TTC549 (cell line): ENCODE results near the gene SAA4.
"Not testable (repeated sequence)": the region's sequence is repeated elsewhere in the genome, so short reads cannot be mapped to it uniquely, and the experiment has no call there.

Source experiments
- FAIRE-seq: peaks from 2 replicates; lab custom pipeline; 2012; peaks lifted over from hg19 to GRCh38; lab: Jason Lieb, UNC

SAA4 gene, protein sequence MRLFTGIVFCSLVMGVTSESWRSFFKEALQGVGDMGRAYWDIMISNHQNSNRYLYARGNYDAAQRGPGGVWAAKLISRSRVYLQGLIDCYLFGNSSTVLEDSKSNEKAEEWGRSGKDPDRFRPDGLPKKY

GRCh38 chr11:18236664-18237356 lies at the start of gene SAA4:
SAA4 (minus strand) TSS chr11:18236802; CDS start chr11:18235926, 876 bp downstream.
- no peak for FAIRE-seq

- no peak for FAIRE-seq
These were observed 49.2 kb upstream of the SAA4 start for GRCh38 chr11:18285841-18286240.

DNA sequence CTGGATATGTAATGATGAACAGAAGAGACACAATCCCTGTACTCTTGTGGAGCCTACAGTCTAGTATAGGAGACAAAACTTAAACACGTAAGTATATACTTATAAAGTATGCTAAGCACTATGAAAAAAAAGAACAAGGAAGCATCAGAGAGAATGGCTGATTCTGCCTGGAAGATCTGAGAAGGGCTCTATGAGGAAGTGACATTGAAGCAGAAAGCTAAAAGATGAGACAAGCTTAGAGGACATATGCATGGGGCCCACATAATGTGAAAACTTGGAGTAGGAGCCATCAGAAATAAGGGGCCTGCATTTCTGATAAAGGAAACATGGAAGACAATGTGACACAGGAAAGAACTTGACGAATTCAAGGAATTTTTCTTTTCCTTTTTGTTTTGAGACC lies 46.0 kb upstream of the SAA4 start:
- FAIRE-seq: no peak

- no peak for FAIRE-seq
These were observed 43.9 kb upstream of the SAA4 start for GRCh38 chr11:18280438-18281045.

DNA sequence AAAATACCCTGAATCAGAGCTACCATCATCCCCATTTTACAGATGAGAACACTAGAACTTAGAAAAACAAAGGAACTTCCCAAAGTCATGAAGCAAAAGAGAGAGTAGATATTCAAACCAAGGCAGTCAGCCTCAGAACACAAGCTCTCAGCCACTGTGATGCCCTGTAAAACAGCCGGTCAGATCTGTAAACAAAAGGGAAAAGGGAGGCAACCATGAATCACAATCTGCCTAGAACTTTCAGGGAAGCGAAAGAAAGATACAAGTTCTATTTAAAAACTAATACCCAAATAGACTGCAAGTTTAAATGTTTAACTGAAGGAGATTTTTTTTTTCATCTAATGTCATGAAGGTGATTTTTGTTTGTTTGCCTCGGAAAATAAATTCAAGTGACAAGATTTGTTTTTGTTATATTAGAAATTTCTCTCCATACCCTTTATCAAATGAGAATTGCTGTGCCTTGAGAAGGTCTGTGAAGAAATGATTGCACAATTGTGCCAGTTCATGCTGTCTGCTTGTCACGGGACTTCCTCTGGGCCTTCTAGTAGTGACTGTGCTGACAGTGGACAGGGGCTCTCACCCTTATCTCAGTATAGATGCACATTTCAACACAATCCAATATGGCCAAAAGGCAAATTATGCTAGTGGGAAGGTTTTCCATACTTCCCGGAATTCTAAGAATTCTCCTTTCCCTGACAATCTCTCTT lies 41.1 kb upstream of the SAA4 start:
- no peak for FAIRE-seq

- no peak for FAIRE-seq
These were observed 34.6 kb upstream of the SAA4 start for GRCh38 chr11:18271206-18271605.

GRCh38 chr11:18270102-18270501 lies 33.5 kb upstream of the SAA4 start:
- no peak for FAIRE-seq

DNA sequence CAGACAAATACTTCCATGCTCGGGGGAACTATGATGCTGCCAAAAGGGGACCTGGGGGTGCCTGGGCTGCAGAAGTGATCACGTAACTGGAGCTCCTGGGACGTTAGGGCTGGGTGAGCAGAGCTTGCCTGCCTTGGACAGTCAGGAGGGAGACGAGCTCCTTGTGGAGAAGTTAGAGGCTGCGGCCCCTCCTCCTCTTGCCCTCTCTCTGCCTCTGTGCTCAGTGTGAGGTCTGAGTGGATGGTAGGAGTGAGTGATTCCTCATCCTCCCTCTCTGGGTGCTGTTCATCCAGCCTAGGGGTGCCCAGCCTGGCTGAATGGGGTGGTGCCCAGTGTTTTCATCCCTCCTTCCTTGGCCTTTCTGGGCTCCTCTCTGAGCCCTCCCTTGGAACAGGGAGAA lies 32.6 kb upstream of the SAA4 start:
- FAIRE-seq: not testable (repeated sequence)

DNA sequence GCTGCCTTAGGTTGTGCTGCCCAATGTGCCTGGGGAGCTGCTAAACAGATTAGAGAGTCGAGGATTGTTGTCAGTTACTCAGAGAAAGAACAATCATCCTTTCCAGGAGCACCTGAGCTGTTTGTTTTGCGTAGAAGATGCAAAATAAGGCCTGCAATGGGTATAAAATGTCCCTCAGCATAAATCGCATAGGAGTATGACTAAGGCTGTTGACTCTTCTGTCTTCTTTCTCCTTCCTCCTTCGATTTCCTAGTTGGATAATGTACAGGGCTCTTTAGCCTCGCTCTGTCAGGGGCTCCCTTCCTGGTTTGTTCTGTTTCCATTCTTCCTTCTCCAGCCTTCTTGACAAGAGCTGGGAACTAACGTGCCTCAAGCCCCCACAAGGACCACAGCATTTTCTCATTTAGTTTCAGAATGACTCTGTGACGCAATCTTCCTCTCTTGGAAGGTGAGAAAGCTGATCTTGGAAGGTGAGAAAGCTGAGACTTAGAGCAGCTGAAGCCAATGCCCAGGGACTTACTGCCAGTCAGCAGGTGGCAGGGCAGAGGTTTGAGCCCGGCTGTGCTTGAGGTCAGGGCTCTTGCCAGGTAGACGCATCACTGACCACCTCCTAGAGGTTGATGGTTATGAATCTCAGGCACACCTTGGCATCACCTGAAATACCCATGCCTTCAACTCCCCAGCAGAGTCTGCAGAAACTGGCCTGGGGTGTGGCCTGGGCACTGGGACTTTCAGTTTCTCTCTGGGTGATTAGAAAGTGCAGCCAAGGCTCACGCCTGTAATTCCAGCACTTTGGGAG lies 30.9 kb upstream of the SAA4 start:
- FAIRE-seq: not testable (repeated sequence)

DNA sequence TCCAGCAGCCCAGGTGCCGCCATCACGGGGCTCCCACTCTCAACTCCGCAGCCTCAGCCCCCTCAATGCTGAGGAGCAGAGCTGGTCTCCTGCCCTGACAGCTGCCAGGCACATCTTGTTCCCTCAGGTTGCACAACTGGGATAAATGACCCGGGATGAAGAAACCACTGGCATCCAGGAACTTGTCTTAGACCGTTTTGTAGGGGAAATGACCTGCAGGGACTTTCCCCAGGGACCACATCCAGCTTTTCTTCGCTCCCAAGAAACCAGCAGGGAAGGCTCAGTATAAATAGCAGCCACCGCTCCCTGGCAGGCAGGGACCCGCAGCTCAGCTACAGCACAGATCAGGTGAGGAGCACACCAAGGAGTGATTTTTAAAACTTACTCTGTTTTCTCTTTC lies 29.3 kb upstream of the SAA4 start, which contains the start of gene SAA1:
SAA1 (plus strand) TSS at position 316 of the 400 bp plus-strand sequence. CDS start 624 bp downstream, outside the sequence.
- FAIRE-seq: no peak

GRCh38 chr11:18264677-18265555 lies 28.3 kb upstream of the SAA4 start:
- FAIRE-seq: no peak

DNA sequence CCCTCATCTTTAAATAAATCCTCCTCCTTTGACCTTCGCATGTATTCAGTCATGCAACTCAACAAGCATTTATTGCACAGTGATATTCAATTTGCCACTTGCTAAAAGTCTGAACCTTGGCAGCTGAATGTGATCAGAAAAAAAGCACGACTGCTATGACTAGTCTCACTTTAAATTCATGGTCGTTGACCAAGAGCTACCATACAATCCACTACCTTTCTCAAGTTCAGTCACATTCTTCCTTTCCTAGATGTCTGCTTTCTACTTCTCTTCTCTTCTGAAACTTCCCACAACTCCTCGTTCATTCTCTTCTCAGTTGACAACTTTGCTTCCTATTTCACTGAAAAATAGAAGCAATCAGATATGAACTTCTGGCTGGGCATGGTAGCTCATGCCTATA lies 27.4 kb upstream of the SAA4 start:
- no peak for FAIRE-seq

DNA sequence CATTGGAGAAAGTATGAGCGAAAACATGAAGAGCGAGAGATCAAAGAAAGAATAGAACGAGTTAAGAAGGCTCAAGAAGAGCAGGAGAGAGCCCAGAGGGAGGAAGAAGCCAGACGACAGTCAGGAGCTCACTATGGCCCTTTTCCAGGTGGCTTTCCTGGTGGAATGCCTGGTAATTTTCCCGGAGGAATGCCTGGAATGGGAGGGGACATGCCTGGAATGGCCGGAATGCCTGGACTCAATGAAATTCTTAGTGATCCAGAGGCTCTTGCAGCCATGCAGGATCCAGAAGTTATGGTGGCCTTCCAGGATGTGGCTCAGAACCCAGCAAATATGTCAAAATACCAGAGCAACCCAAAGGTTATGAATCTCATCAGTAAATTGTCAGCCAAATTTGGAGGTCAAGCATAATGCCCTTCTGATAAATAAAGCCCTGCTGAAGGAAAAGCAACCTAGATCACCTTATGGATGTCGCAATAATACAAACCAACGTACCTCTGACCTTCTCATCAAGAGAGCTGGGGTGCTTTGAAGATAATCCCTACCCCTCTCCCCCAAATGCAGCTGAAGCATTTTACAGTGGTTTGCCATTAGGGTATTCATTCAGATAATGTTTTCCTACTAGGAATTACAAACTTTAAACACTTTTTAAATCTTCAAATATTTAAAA lies 26.2 kb upstream of the SAA4 start:
- FAIRE-seq: not testable (repeated sequence)

- FAIRE-seq: no peak
These were observed 25.1 kb upstream of the SAA4 start for GRCh38 chr11:18261721-18262120.

- no peak for FAIRE-seq
These were observed 22.7 kb upstream of the SAA4 start for GRCh38 chr11:18259259-18259658.

DNA sequence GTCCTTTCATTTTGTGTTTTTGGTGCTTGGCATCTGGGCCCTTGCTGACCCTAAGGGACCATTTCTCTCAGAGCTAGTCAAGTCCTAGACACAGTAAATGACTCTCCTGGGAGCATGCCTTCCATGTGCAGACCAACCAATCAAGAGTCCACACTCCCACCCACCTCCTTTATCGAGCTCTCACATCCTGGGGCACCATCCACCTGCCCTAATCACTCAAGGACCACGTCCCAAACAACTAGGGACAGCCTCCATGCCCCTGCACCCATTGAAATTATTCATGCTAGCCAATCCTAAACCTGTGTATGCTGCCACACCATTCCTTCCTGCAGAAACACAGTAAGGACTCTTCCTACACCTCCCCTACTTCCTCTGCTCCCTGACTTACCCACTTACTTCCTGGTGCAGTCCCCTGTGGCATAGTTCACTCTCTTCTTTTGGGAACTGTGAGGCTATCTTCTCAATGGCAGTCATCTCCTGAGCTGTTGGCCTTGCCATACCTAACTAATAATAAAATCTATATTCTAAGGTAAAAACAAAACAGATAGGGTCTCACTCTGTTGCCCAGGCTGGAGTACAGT lies 18.3 kb upstream of the SAA4 start:
- FAIRE-seq: no peak

GRCh38 chr11:18253778-18254338 lies 17.3 kb upstream of the SAA4 start:
- FAIRE-seq: no peak

GRCh38 chr11:18253233-18253632 lies 16.6 kb upstream of the SAA4 start:
- FAIRE-seq: no peak

DNA sequence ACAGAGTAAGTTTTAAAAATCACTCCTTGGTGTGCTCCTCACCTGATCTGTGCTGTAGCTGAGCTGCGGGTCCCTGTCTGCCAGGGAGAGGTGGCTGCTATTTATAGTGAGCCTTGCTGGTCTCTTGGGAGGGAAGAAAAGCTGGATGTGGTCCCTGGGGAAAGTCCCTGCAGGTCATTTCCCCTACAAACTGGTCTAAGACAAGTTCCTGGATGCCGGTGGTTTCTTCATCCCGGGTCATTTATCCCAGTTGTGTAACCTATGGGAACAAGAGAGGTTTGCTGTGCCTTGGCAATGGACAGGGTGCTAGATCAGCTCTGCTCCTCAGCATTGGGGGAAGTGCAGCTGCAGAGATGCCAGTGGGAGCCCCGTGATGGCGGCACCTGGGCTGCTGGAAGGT lies 12.0 kb upstream of the SAA4 start, which contains the start of gene SAA2:
SAA2 (minus strand) TSS at position 108 of the 400 bp plus-strand sequence. CDS start 657 bp downstream, outside the sequence.
- FAIRE-seq: no peak

GRCh38 chr11:18247191-18247581 lies 10.6 kb upstream of the SAA4 start:
- FAIRE-seq: not testable (repeated sequence)
